GM12878 (cell line): Measurements from ENCODE around the gene PLBD1. TPM values are rescaled to one million over a fixed set of nuclear protein-coding genes. Genes with fewer than 3 reads are reported as not detected.

Experiments
- ASH2L ChIP-seq: fragments of 300-600, 200-600 bp; sonication (generic); IDR thresholded peaks from 2 replicates; pipeline ENCODE4 v1.6.1; 2017; ENCODE audit warnings: low read depth, mild to moderate bottlenecking, borderline replicate concordance
- CBX5 ChIP-seq: sonication (generic); IDR thresholded peaks from 2 replicates; pipeline ENCODE4 v1.6.1; 2016; ENCODE audit warnings: low read depth, moderate library complexity, mild to moderate bottlenecking, inconsistent platforms
- CHD2 ChIP-seq: IDR thresholded peaks from 2 replicates; pipeline ENCODE4 v1.6.1; 2011; ENCODE audit warnings: low read depth, low read length, improper control_type of control experiment, borderline replicate concordance
- EED ChIP-seq: sonication (generic); IDR thresholded peaks from 2 replicates; pipeline ENCODE4 v1.6.1; 2016; ENCODE audit warnings: antibody characterized with exemption, low read depth
- EGR1 ChIP-seq, 2 experiments: IDR thresholded peaks; 1 replicate in 1 of 2; 2 replicates in 1 of 2; pipeline ENCODE4 v1.6.1; 2011 to 2012; ENCODE audit warnings: low read depth in 2 of 2, low read length in 2 of 2, borderline replicate concordance in 1 of 2, mild to moderate bottlenecking in 1 of 2, moderate library complexity in 1 of 2
- FOXK2 ChIP-seq: fragments of 450-650 bp; IDR thresholded peaks from 2 replicates; pipeline ENCODE4 v1.6.1; 2017; ENCODE audit warnings: mild to moderate bottlenecking, moderate library complexity
- HDAC2 ChIP-seq: fragments of 200-600 bp; sonication (generic); IDR thresholded peaks from 2 replicates; pipeline ENCODE4 v1.6.1; 2017
- IKZF2 ChIP-seq, 2 experiments: fragments of 450-650 bp; IDR thresholded peaks; 2 replicates each; pipeline ENCODE4 v1.6.1; 2017; ENCODE audit warnings: mild to moderate bottlenecking in 2 of 2, moderate library complexity in 2 of 2
- JUNB ChIP-seq: IDR thresholded peaks from 2 replicates; pipeline ENCODE4 v1.6.1; 2016; ENCODE audit warnings: antibody characterized with exemption, mild to moderate bottlenecking
- KLF5 ChIP-seq: fragments of 450-650 bp; IDR thresholded peaks from 2 replicates; pipeline ENCODE4 v1.6.1; 2014; ENCODE audit warnings: mild to moderate bottlenecking; ENCODE audit not compliant: partially characterized antibody
- MTA3 ChIP-seq: IDR thresholded peaks from 2 replicates; pipeline ENCODE4 v1.6.1; 2012; ENCODE audit warnings: low read length, inconsistent platforms, borderline replicate concordance
- NFYB ChIP-seq: IDR thresholded peaks from 2 replicates; pipeline ENCODE4 v1.6.1; 2011; ENCODE audit warnings: low read depth, mild to moderate bottlenecking, low read length, improper control_type of control experiment, moderate library complexity; ENCODE audit not compliant: insufficient read depth
- NR2C2 ChIP-seq: IDR thresholded peaks from 2 replicates; pipeline ENCODE4 v1.6.1; 2011; ENCODE audit warnings: borderline replicate concordance, low read depth; ENCODE audit not compliant: control insufficient read depth, insufficient read length
- POLR2A ChIP-seq: IDR thresholded peaks from 2 replicates; pipeline ENCODE4 v1.6.1; 2011; ENCODE audit warnings: low read depth, mild to moderate bottlenecking, low read length
- RAD21 ChIP-seq: IDR thresholded peaks from 2 replicates; pipeline ENCODE4 v1.6.1; 2011; ENCODE audit warnings: mild to moderate bottlenecking, low read depth, low read length, moderate library complexity; ENCODE audit not compliant: insufficient read depth
- SIN3A ChIP-seq: IDR thresholded peaks from 2 replicates; pipeline ENCODE4 v1.6.1; 2012; ENCODE audit warnings: low read depth, low read length, improper control_type of control experiment
- SIX5 ChIP-seq: IDR thresholded peaks from 2 replicates; pipeline ENCODE4 v1.6.1; 2011; ENCODE audit warnings: mild to moderate bottlenecking, low read depth, low read length, moderate library complexity; ENCODE audit not compliant: severe bottlenecking
- SP1 ChIP-seq: IDR thresholded peaks from one replicate; pipeline ENCODE4 v1.6.1; 2011; ENCODE audit warnings: low read depth, low read length
- SPI1 ChIP-seq: IDR thresholded peaks from 2 replicates; pipeline ENCODE4 v1.6.1; 2011; ENCODE audit warnings: low read depth, mild to moderate bottlenecking, low read length, moderate library complexity, borderline replicate concordance; ENCODE audit not compliant: insufficient read depth
- ZNF207 ChIP-seq: fragments of 450-650 bp; IDR thresholded peaks from 2 replicates; pipeline ENCODE4 v1.6.1; 2014; ENCODE audit warnings: antibody characterized with exemption, mild to moderate bottlenecking, borderline replicate concordance
- ZNF384 ChIP-seq: IDR thresholded peaks from 2 replicates; pipeline ENCODE4 v1.6.1; 2012; ENCODE audit warnings: low read depth, mild to moderate bottlenecking, low read length, improper control_type of control experiment, borderline replicate concordance
- polyA plus RNA-seq, 11 experiments: library from polyadenylated mRNA; depleted of rRNA in 4 of 11; unstranded in 6 of 11; stranded (reverse) in 5 of 11; fragments of >200 nt; fragmentation: Nextera tagmentation in 4 of 11; fragmentation: Illumina TruSeq in 1 of 11; extraction: Ambion mirVana in 4 of 11; extraction: Trizol in 1 of 11; gene quantifications; 1 replicate in 1 of 11; 2 replicates in 10 of 11; pipeline versions ENCODE4 v1.2.1 to v1.2.3, GENCODE V29; 2011 to 2016; ENCODE audit warnings: inconsistent platforms in 2 of 11, missing spikeins in 2 of 11, low read depth in 1 of 11
- total RNA-seq, 4 experiments: library from RNA; depleted of rRNA in 3 of 4; stranded (reverse); fragments of >200 nt in 3 of 4; fragmentation: Illumina TruSeq in 1 of 4; extraction: Trizol in 1 of 4; gene quantifications; 2 replicates each; pipeline versions ENCODE4 v1.2.1 to v1.2.3, GENCODE V29; 2013 to 2021
- TF ChIP-seq, protein P1 (sequence below): fragments of 450-650 bp; IDR thresholded peaks from 2 replicates; pipeline ENCODE4 v1.6.1; 2017; ENCODE audit warnings: mild to moderate bottlenecking
- TF ChIP-seq, protein P2 (sequence below): fragments of 150-350 bp; IDR thresholded peaks from 2 replicates; pipeline ENCODE4 v1.6.1; 2014; ENCODE audit warnings: mild to moderate bottlenecking, low read depth, low read length
- TF ChIP-seq, protein P3 (sequence below): fragments of 450-650 bp; formaldehyde crosslinking; IDR thresholded peaks from 2 replicates; pipeline ENCODE4 v1.5.0; 2022; ENCODE audit warnings: mild to moderate bottlenecking, missing genetic modification characterization
- TF ChIP-seq, protein P4 (sequence below): IDR thresholded peaks from 2 replicates; pipeline ENCODE4 v1.6.1; 2011; ENCODE audit warnings: low read depth, mild to moderate bottlenecking, low read length, moderate library complexity, borderline replicate concordance; ENCODE audit errors: extremely low read depth

Gene PLBD1
- total and polyA plus RNA-seq, 10 of the 15 experiments (the other 5 are each of a cell fraction or from before 2014, with no cell fraction given) = 0.19 to 0.54 (median 0.27) TPM; not detected in 1

DNA sequence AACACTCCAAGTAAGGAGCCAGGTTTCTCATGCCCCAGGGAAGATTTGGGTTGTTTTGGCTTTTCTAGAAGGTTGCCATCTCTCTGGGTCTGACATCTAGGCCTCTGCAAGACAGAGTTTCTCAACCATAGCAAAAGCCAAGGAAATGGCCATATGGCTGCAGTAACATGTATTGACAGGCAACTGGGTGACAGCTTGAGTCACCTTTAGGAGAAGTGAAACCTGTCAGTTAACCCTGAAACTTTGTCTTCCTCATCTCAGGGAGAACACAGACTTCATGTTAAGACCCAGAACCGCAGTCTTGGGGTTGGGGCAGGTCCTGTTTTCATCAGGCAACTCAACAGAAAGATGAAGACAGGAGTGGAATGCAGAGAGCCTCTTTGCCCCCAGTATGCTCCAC lies 46.0 kb upstream of the PLBD1 start (continued):
- TF ChIP-seq RAD21 = no peak
- no peak for TF ChIP-seq FOXK2
- TF ChIP-seq IKZF2 (IDR thresholded peaks at IDR 0.05) = peak; percentile 96
- TF ChIP-seq EGR1 (IDR thresholded peaks at IDR 0.05; ENCODE audit: borderline replicate concordance in 1 of 2, low read depth in 2 of 2, low read length in 2 of 2) = peak in 1 of 2 experiments; percentile 38; a peak in 1 of 3 replicates
- TF ChIP-seq, protein P1, sequence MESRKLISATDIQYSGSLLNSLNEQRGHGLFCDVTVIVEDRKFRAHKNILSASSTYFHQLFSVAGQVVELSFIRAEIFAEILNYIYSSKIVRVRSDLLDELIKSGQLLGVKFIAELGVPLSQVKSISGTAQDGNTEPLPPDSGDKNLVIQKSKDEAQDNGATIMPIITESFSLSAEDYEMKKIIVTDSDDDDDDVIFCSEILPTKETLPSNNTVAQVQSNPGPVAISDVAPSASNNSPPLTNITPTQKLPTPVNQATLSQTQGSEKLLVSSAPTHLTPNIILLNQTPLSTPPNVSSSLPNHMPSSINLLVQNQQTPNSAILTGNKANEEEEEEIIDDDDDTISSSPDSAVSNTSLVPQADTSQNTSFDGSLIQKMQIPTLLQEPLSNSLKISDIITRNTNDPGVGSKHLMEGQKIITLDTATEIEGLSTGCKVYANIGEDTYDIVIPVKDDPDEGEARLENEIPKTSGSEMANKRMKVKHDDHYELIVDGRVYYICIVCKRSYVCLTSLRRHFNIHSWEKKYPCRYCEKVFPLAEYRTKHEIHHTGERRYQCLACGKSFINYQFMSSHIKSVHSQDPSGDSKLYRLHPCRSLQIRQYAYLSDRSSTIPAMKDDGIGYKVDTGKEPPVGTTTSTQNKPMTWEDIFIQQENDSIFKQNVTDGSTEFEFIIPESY = no peak
- peak; percentile 100 for TF ChIP-seq SPI1
- TF ChIP-seq CBX5 = peak; percentile 96; the same call in 1 of the 2 replicates
- peak; percentile 97 for TF ChIP-seq EED
- TF ChIP-seq NR2C2 = no peak
- TF ChIP-seq HDAC2 = no peak
- TF ChIP-seq, protein P2, sequence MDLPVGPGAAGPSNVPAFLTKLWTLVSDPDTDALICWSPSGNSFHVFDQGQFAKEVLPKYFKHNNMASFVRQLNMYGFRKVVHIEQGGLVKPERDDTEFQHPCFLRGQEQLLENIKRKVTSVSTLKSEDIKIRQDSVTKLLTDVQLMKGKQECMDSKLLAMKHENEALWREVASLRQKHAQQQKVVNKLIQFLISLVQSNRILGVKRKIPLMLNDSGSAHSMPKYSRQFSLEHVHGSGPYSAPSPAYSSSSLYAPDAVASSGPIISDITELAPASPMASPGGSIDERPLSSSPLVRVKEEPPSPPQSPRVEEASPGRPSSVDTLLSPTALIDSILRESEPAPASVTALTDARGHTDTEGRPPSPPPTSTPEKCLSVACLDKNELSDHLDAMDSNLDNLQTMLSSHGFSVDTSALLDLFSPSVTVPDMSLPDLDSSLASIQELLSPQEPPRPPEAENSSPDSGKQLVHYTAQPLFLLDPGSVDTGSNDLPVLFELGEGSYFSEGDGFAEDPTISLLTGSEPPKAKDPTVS = no peak
- TF ChIP-seq, protein P3, sequence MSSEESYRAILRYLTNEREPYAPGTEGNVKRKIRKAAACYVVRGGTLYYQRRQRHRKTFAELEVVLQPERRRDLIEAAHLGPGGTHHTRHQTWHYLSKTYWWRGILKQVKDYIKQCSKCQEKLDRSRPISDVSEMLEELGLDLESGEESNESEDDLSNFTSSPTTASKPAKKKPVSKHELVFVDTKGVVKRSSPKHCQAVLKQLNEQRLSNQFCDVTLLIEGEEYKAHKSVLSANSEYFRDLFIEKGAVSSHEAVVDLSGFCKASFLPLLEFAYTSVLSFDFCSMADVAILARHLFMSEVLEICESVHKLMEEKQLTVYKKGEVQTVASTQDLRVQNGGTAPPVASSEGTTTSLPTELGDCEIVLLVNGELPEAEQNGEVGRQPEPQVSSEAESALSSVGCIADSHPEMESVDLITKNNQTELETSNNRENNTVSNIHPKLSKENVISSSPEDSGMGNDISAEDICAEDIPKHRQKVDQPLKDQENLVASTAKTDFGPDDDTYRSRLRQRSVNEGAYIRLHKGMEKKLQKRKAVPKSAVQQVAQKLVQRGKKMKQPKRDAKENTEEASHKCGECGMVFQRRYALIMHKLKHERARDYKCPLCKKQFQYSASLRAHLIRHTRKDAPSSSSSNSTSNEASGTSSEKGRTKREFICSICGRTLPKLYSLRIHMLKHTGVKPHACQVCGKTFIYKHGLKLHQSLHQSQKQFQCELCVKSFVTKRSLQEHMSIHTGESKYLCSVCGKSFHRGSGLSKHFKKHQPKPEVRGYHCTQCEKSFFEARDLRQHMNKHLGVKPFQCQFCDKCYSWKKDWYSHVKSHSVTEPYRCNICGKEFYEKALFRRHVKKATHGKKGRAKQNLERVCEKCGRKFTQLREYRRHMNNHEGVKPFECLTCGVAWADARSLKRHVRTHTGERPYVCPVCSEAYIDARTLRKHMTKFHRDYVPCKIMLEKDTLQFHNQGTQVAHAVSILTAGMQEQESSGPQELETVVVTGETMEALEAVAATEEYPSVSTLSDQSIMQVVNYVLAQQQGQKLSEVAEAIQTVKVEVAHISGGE (CRISPR knock-in tag) = no peak
- TF ChIP-seq CHD2 = no peak; the same call in 1 of the 2 replicates
- TF ChIP-seq SP1 = peak; percentile 63
- no peak; the same call in 1 of the 2 replicates for TF ChIP-seq POLR2A
- no peak for TF ChIP-seq SIN3A
- peak; percentile 24 for TF ChIP-seq SIX5
- TF ChIP-seq ASH2L = no peak
- TF ChIP-seq JUNB = peak; percentile 89
- TF ChIP-seq ZNF384 = no peak
- TF ChIP-seq ZNF207 = no peak
- 0 out of 2 replicates have a peak, but pooled peaks have one; percentile 12 for TF ChIP-seq NFYB
- TF ChIP-seq KLF5 = no peak
- TF ChIP-seq, protein P4, sequence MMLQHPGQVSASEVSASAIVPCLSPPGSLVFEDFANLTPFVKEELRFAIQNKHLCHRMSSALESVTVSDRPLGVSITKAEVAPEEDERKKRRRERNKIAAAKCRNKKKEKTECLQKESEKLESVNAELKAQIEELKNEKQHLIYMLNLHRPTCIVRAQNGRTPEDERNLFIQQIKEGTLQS = no peak
- peak; percentile 85; the same call in 1 of the 2 replicates for TF ChIP-seq MTA3
